ENCODE results near the gene ASTN1. TPM values are rescaled to one million over a fixed set of nuclear protein-coding genes. Genes with fewer than 3 reads are reported as not detected.

ASTN1 gene
- total RNA-seq, 1 experiment from 2014 or later = not detected

DNA sequence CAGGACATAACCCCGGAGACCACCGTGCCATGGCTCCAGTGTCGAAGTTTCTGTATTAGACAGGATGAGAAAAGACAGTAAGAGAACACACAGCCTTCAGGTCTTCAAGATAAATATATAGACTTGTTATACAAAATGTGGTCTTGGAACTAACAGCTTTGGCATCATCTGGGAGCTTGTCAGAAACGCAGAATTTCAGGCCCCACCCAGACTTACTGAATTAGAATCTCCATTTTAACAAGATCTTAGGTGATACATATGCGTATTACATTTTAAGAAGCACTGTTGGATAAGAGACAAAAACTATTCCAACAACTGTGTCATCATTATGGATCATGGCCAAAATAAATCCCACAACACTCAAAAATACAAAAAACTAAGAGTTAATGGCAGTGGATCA, 239.3 kb downstream of the ASTN1 start:
- TF ChIP-seq, protein P1, sequence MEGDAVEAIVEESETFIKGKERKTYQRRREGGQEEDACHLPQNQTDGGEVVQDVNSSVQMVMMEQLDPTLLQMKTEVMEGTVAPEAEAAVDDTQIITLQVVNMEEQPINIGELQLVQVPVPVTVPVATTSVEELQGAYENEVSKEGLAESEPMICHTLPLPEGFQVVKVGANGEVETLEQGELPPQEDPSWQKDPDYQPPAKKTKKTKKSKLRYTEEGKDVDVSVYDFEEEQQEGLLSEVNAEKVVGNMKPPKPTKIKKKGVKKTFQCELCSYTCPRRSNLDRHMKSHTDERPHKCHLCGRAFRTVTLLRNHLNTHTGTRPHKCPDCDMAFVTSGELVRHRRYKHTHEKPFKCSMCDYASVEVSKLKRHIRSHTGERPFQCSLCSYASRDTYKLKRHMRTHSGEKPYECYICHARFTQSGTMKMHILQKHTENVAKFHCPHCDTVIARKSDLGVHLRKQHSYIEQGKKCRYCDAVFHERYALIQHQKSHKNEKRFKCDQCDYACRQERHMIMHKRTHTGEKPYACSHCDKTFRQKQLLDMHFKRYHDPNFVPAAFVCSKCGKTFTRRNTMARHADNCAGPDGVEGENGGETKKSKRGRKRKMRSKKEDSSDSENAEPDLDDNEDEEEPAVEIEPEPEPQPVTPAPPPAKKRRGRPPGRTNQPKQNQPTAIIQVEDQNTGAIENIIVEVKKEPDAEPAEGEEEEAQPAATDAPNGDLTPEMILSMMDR (conservative IDR thresholded peaks at IDR 0.05) = no peak
- no peak for TF ChIP-seq EZH2 (IDR thresholded peaks at IDR 0.05; ENCODE audit: low read depth)
- DNase-seq = no peak
- Histone ChIP-seq H3K4me3 (no peak overlapping the region), H3F3A (ENCODE audit: insufficient read depth, low read depth) (no peaks in the 10 kb centered on the region), H3K79me2 (ENCODE audit: low read depth) (no peaks in the 10 kb centered on the region), H3K9me3 (ENCODE audit: insufficient read depth, low read depth) (no peaks in the 10 kb centered on the region), H3K27me3 (ENCODE audit: insufficient read depth, low read depth) (peaks cover 23% of the 10 kb centered on the region), H3K27ac (no peak overlapping the region), H3K4me2 (no peak overlapping the region), H4K20me1 (ENCODE audit: insufficient read depth) (no peaks in the 10 kb centered on the region), H3K9me2 (ENCODE audit: insufficient read depth) (no peaks in the 10 kb centered on the region), H3K4me1 (replicated peaks; ENCODE audit: insufficient read depth) (no peaks in the 10 kb centered on the region), H2AFZ (no peak overlapping the region), H3K36me3 (ENCODE audit: low read depth) (no peaks in the 10 kb centered on the region)
- no TSS peak for BruUV-seq (replicated peaks)
- POLR2A ChIA-PET (ENCODE audit: unreplicated experiment) = no interaction called here
- CTCF ChIA-PET = no interaction called here
- intact Hi-C loops (cut with micrococcal nuclease; ENCODE audit: unreplicated experiment) = no loop called here

DNA sequence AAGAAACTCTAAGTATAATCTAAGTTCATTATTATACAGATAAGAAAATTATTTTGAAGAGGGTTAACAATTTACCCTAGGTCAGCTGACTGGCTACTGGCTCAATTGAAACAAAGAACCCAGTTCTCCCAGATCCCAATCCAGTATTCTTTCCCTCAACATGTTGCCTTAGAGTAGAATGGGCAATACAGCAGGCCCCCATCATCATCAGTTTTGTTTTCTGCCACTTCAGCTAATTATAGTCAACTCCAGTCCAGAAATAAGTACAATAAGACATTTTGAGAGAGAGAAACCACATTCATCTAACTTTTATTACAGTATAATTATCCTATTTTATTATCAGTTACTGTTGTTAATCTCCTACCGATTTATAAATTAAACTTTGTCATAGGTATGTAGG, 241.2 kb downstream of the ASTN1 start:
- TF ChIP-seq, protein P1 (conservative IDR thresholded peaks at IDR 0.05) = no peak
- no peak for TF ChIP-seq EZH2 (IDR thresholded peaks at IDR 0.05; ENCODE audit: low read depth)
- H3K27me3 ChIP-seq (ENCODE audit: insufficient read depth, low read depth) = peaks cover 20% of the 10 kb centered on the region
- H3K4me1 ChIP-seq (replicated peaks; ENCODE audit: insufficient read depth) = no peaks in the 10 kb centered on the region
- no TSS peak for BruUV-seq (replicated peaks)
- DNase-seq = no peak
- ChIA-PET CTCF (no interaction called here), POLR2A (ENCODE audit: unreplicated experiment) (no interaction called here)
- H3K9me3 ChIP-seq (ENCODE audit: insufficient read depth, low read depth) = no peaks in the 10 kb centered on the region
- H3K36me3 ChIP-seq (ENCODE audit: low read depth) = no peaks in the 10 kb centered on the region
- H4K20me1 ChIP-seq (ENCODE audit: insufficient read depth) = no peaks in the 10 kb centered on the region
- no peaks in the 10 kb centered on the region for H3F3A ChIP-seq (ENCODE audit: insufficient read depth, low read depth)
- H3K27ac ChIP-seq = no peak overlapping the region
- intact Hi-C loops (cut with micrococcal nuclease; ENCODE audit: unreplicated experiment) = no loop called here
- H2AFZ ChIP-seq = no peak overlapping the region
- H3K79me2 ChIP-seq (ENCODE audit: low read depth) = no peaks in the 10 kb centered on the region
- H3K9me2 ChIP-seq (ENCODE audit: insufficient read depth) = no peaks in the 10 kb centered on the region
- H3K4me2 ChIP-seq = no peak overlapping the region
- H3K4me3 ChIP-seq = no peak overlapping the region

DNA sequence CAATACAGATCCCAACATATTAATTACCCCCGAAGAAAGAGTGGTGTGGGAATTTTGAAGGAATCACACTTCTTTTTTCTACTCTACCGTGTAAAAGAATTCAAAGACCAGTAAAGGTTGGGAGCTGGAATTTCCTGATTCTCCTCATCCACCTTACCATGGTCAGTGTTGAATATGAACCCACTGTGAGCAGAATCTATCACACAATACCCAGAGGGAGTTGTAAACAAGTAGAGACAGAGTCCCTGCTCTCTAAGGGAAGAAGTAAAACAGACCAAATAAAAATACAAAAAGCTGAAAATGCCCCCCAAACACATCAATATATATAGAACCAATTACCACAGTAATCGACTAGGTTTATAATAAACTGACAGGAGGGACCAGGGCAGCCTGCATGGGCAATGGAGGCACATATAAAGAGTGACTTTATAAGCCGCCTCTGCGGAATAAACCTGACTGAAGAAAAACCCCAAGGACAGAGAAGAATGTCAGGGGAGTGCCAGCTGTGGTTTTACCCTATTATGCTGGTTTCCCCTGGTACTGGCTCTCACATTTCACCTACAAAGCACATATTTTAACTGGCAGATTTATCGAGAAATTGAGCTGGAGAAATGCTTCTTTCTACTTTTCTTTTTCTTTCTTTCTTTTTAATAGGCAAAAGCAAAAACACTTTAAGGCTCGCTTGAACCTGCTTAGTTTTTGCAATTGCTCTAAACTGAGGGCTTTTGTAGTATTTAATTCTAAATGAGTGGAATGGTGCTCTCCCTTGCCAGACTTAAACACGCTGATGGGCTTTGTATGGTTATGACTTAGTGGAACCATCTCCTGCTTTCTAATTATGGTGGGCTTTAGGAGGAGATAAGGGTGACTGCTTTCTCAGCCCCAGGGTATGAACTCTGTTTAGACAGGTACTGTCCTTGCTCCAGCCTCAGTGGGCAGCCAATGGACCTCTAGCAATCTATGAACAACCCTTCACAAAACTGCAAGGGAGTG, 244.8 kb downstream of the ASTN1 start:
- H3K27ac ChIP-seq = no peak overlapping the region
- H3K4me1 ChIP-seq (replicated peaks; ENCODE audit: insufficient read depth) = no peaks in the 10 kb centered on the region
- no peak overlapping the region for H3K4me2 ChIP-seq
- no peak overlapping the region for H2AFZ ChIP-seq
- H3K4me3 ChIP-seq = no peak overlapping the region
- POLR2A ChIA-PET (ENCODE audit: unreplicated experiment) = no interaction called here
- H3K9me3 ChIP-seq (ENCODE audit: insufficient read depth, low read depth) = no peaks in the 10 kb centered on the region
- no peak for TF ChIP-seq EZH2 (IDR thresholded peaks at IDR 0.05; ENCODE audit: low read depth)
- TF ChIP-seq, protein P1 (conservative IDR thresholded peaks at IDR 0.05) = no peak
- H3K79me2 ChIP-seq (ENCODE audit: low read depth) = no peaks in the 10 kb centered on the region
- CTCF ChIA-PET = no interaction called here
- H3K9me2 ChIP-seq (ENCODE audit: insufficient read depth) = no peaks in the 10 kb centered on the region
- no TSS peak for BruUV-seq (replicated peaks)
- intact Hi-C loops (cut with micrococcal nuclease; ENCODE audit: unreplicated experiment) = no loop called here
- H4K20me1 ChIP-seq (ENCODE audit: insufficient read depth) = no peaks in the 10 kb centered on the region
- H3F3A ChIP-seq (ENCODE audit: insufficient read depth, low read depth) = no peaks in the 10 kb centered on the region
- H3K36me3 ChIP-seq (ENCODE audit: low read depth) = no peaks in the 10 kb centered on the region
- peaks cover 27% of the 10 kb centered on the region; the same call in 1 of the 2 replicates for H3K27me3 ChIP-seq (ENCODE audit: insufficient read depth, low read depth)
- no peak for DNase-seq
